GM19455 (cell line): ENCODE results near the gene ARHGEF3.

Source experiments
- ATAC-seq: cut with Tn5 transposase; IDR thresholded peaks from one replicate; pipeline ENCODE4 v1.9.1; 2021; ENCODE audit not compliant: unreplicated experiment

The ARHGEF3 gene, protein sequence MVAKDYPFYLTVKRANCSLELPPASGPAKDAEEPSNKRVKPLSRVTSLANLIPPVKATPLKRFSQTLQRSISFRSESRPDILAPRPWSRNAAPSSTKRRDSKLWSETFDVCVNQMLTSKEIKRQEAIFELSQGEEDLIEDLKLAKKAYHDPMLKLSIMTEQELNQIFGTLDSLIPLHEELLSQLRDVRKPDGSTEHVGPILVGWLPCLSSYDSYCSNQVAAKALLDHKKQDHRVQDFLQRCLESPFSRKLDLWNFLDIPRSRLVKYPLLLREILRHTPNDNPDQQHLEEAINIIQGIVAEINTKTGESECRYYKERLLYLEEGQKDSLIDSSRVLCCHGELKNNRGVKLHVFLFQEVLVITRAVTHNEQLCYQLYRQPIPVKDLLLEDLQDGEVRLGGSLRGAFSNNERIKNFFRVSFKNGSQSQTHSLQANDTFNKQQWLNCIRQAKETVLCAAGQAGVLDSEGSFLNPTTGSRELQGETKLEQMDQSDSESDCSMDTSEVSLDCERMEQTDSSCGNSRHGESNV

DNA sequence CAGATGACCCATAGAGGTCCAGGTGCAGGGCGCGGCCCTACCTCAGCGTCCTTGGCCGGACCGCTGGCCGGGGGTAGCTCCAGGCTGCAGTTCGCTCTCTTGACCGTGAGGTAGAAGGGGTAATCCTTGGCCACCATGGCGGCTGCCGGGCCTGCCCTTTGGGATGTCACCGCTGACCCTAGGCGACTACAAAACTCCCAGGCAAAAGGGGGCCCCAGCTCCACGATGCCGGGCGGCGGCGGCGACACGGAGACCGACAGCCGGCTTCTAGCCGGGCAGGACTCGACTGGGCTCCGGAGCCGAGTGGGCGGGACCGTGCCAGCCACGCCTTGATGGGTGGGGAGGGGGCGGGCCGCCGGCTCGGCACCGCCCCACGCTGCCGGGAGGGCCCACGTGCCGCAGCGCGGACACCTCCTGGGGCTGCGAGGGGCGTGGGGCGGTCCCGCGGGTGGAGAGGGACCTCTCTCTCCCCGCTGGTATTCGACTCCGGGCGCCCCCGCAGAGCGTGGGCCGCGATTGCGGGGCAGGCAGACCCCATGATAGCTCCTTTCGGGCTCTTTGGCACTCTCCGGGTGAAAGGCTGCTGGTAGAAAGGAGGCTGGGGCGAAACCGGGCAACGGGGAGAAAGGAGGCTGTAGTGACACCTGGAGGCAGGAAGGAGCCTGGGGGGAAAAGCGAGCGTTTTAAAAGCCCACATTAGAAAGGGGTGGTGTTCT lies at the start of gene ARHGEF3:
ARHGEF3 (minus strand) TSS at position 288 of the 716 bp plus-strand sequence; CDS start at position 137, 151 bp downstream.
- peak; percentile 87 for ATAC-seq

DNA sequence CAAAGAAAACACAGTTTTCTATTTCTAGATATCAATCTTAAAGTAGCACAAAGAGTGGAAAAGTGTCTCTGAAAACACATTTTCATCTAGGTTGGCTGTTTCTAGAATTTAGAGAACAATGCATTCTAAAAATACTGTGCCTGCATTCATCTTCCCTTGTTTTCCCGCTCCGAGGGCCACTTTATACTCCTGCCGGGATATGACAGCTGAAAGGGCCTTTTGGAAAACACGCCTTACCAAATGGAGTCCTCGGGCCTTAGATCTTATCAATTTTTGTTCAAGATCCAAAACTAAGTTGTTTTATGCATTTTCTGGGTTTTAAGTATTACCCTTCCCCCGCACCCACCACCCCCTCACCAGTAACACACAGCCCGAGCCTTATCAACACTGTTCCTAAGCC lies 47.9 kb upstream of the ARHGEF3 start:
- no peak for ATAC-seq

- no peak for ATAC-seq
Measured at GRCh38 chr3:56845505-56845904, 43.8 kb upstream of the ARHGEF3 start.

- no peak for ATAC-seq
Measured at GRCh38 chr3:56844536-56844935, 42.8 kb upstream of the ARHGEF3 start.

DNA sequence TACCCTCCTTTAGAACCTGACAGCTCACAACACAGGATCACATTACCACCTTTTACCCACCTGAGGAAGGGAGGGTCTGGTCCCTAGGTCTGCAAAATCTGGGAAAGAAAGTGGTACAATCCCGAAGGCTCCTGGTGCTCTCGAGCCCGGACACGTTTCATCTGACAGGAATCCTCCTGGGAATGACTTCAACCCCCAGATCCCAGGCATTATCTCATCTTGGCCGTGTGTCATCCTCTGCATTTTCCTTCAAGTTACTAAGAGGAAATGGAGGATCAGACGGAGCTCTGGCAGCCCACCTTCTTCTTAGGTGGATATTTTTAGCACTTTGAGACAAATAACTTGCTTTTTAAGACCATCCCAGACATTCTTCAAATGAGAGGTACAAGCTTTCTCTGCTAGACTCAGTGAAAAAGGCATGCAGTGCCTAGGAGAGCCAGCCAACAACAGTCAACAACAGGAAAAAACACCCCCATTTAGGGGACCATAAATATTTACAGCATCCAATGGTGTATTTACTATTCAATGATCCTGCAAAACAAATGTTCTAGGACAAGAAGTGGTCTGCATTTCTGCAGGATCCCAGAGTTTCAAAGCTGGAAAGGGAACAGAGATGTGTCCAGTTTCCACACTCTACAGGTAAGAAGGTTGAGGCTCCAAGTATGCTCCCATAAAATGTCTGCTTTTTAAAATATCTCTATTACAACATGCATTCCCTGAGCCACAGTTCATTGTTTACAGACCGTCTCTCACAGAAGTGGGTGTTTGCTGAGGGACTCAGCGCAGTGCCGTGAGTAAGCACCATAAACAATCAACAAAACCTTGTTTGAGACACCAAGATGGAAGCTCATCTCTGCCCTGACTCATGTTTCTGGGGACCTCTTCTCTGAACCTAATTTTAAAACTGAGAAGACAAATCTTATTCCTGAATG lies 38.3 kb upstream of the ARHGEF3 start:
- no peak for ATAC-seq

DNA sequence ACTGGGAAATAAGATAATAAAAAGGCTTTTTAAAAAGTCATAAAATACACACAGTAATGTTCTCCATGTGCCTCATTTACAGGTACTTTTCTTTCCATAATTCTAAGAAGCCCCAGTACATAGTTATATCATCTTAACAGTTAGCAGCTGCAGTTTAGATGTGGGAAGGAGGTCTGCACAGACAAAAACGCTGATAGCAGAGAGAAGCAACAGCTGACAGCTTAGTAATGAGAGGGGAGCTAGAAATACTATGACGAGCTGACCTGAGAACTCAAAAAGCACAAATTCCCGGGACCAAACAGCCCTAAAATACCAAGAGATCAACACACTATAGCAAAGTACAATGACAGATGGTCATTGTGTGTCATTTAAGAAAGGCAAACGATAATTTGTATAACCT lies 36.7 kb upstream of the ARHGEF3 start:
- ATAC-seq: no peak

DNA sequence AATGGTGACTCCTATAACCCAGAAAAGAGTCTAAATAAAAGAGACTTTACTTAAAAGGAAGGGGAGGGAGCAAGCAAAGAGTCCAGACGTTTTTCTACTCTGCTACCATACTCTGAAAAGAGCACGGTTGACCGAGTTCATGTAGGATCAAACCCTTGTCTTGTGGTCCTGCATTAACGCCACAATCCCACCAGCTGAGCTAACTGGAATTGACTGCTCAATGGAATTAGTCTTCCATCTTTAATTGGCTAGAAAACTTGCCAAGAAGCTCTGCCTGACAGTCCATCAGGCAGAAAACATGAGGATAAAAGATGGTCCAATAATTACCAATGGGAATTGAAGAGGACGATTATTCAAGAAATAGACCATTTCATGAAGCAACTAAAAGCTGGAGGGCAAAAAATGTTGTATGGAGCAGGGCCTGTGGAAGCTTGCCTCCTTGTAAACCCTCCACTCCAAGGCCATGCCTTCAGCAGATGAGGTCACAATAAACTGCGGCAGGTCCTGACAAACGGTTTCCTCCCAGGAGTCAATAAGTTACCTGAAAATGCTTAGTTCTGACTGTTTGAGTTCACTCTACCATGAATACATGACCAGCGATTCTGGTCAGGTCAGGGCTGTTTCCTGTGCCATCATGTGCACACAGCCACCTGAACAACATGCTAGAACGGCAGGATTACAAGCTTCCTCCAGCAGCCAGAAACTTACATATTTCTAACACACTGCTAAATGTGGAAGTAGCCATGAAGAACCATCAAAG lies 35.6 kb upstream of the ARHGEF3 start:
- ATAC-seq: no peak

DNA sequence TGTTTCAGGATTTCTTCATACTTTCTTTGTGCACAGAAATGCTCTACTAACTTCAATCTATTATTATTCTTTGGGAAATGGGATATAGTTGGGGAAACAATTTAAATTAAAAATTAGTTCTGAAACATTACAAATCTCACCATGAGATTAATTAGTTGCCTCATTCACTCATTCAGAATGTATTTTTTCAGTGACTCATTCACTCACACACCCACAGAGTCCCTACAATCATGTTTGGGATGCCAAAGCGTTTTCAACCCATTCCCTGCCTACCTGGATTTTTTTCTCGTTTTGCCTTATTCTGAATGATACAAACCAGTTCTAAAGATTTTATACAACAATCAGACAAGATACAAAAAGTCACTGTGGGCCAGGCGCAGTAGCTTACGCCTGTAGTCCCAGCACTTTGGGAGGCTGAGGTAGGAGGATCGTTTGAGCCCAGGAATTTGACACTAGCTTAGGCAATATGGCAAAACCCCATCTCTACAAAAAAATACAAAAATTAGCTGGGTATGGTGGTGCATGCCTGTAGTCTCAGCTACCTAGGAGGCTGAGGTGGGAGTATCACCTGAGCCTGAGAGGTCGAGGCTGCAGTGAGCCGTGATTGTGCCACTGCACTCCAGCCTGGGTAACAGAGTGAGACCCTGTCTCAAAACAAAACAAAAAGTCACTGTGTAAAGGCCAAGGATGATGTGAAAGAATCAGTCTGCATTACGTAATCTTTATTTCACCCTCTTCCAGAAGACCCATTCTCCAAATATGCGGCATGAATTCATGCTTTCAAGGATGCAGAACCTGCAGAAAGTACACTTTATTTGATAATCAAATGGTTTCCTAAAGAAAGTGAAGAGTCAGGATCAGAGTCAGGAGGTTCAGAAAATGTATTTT lies 34.8 kb upstream of the ARHGEF3 start:
- no peak for ATAC-seq

DNA sequence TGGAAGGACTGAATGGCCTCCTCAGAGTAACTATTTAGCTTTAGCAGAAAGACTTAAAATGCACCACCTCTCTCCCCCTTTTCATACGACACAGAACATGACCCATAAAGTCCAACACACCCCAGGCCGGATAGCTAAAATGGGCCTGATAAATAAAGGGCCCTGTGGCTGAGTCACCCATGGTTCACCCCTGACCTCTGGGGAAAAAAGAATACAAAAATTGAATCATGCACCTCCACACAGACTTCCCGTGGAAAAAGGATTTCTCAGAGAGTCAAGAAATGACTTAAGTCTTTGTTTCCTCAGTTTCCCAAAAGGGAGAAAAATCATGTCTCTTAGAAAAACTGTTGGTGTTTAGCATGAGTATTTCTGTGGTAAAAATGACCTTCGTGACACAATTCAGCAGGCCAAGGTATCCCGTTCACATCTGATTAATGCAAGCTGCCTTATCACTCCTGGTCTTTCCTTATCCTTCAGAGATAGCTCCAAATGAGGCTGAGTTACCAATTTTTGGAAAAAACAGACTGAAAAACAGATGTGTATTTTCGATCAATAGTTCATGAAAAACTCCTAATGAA lies 34.0 kb upstream of the ARHGEF3 start:
- ATAC-seq: no peak

DNA sequence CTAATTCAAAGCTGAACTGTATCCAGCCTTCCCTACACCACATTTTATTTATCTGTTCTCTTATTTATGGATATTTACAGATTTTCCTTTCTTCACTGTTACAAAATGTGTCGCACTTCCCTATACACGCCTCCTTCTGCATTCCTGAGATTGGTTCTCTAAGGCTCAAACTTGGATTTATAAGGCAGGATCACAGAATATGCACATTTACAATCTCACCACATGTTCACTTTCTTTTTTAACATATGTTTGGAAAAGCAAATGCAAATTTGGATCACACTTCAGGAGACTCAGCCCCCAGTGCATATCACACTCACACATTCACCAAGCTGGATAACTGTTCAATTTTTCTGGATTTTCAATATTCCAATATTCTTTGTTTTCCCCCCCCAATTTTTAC lies 31.8 kb upstream of the ARHGEF3 start:
- ATAC-seq: no peak

DNA sequence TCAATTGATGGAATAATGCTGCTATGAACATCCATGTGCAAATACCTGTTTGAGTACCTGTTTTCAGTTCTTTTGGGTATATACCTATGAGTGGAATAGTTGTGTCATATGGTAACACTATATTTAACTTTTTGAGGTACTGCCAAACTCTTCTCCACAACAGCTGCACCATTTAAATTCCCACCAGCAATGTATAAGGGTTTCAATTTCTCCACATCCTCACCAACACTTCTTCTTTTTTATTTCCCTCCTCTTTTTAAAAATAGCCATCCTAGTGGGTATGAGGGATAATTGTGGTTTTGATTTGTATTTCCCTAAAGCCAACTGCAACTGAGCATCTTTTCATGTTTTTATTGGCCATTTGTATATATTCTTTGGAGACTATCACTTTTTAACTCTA lies 31.3 kb upstream of the ARHGEF3 start:
- no peak for ATAC-seq

GRCh38 chr3:56831572-56831971 lies 29.8 kb upstream of the ARHGEF3 start:
- ATAC-seq: no peak

DNA sequence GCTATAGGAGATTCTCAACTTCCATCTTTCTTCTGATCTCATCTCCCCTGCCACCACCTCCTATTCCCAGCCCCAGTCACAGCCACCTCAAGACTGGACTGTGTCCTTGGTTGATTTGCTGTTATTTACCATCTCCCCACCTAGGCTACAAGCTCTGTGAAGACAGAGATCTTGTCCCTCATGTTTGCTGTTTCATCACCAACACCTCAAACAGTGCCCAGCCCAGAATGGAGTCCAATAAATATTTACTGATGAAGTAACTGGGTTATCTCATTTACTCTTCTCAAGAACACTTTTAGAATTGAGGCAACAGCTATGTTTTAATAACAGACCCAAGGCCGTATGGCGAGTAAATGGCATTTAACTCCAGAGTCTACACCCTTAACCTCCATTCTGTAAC lies 29.1 kb upstream of the ARHGEF3 start:
- ATAC-seq: no peak

GRCh38 chr3:56829533-56829932 lies 27.8 kb upstream of the ARHGEF3 start:
- ATAC-seq: no peak

DNA sequence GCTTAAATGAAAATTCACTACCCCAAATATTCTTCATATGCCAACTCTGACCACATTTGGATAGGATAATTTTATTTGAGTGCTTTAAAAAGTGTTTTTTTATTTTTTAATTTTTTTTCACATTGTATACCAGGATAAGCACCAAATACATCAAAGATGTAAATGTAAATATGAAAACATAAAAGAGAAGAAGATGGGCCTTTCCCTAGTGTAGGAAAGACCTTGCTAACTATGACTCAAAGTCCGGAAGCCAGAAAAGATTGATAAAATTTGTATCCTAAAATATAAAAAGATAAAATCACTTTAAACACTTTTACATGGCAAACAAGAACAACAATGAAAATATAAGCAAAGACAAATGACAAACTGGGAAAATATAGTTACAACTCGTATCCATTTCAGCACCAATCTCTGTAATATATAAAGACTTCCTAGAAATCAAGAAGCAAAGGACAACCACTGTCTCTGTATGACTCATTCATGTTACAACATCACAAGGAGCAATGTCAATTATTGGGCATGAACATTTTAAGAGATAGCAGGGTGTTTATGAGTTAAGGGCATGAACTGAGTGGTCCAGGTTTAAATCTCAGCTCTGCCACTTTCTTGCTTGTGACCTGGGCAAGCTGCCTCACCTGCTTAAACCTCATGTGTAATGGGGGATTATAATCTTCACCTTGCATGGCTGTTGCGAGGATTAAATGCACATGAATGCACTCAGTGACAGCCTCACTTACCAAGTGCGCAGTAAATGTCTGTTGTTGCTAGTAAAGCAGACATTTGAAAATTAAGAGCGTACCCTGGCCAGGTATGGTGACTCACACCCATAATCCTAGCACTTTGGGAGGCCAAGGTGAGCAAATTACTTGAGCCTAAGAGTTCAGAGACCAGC lies 25.3 kb upstream of the ARHGEF3 start:
- ATAC-seq: no peak

DNA sequence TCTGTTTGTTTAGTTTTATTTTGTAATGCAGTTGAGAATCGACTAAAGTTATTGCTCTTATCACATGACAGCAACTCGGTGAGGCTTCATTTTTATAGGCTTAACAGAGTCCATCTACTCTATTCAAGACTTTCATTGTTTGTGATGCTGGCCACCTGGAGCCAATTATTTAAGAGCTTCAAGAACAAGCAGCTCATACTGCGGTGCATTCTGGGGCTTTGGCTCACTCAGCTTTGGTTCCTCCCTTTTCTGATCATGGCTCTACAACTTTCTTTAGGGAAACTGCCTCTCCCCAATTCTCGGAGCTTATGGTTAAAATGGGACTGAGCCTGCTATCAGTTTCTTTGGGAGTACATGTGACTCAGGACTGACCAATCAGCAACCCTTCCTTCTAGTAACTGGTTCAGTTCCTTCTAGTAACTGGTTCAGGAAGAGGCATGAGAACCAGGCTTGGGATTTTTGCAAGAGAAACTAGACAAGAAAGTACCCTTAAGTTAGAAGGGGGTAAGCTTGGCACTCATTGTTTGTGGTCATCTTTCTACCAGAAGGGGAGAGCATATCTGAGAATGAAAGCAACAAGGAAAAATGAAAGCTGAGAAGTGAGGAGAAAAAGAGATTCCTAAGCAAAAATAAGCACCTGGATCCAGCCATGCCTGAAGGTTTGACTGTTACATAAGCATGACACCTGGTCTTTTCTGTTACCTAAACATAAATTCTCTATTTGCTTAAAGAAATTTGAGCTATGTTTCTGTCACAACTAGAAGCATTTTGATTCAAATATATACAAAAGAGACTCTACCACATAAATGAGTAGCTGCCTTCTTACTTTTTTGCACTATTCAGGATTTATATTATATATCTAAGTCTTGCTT lies 24.1 kb upstream of the ARHGEF3 start:
- ATAC-seq: no peak
